Activated B cell treated with CpG ODN at 0.5 μM for 24 hours (primary cell): Measurements from ENCODE around the gene RAPGEF2. TPM values are rescaled to one million over a fixed set of nuclear protein-coding genes. Genes with fewer than 3 reads are reported as not detected.

Source experiments
- ATAC-seq: fragments of 200-7000 bp; cut with Tn5 transposase; one replicate; pipeline ENCODE4 v1.10.0; 2021; ENCODE audit warnings: low read depth, mild to moderate bottlenecking, moderate library complexity
- CTCF ChIA-PET: fragments of 350-600 bp; sonication (Branson Sonifier 250); formaldehyde crosslinking; loops from one replicate; lab custom pipeline; 2021; ENCODE audit warnings: antibody characterized with exemption; lab: Charles Lee
- POLR2A ChIA-PET: fragments of 350-600 bp; sonication (Branson Sonifier 250); formaldehyde crosslinking; loops from one replicate; lab custom pipeline; 2021; ENCODE audit warnings: antibody characterized with exemption; lab: Charles Lee
- DNase-seq: peaks from one replicate; pipeline ENCODE4 v3.0.0; 2022
- H3K27ac Mint-ChIP-seq: one replicate; pipeline ENCODE4 v1.8.0; 2020; ENCODE audit warnings: mixed read lengths
- H3K27me3 Mint-ChIP-seq: one replicate; pipeline ENCODE4 v1.8.0; 2021; ENCODE audit warnings: mixed read lengths
- H3K36me3 Mint-ChIP-seq: one replicate; pipeline ENCODE4 v1.8.0; 2021; ENCODE audit warnings: low read depth, mixed read lengths
- H3K4me1 Mint-ChIP-seq: one replicate; pipeline ENCODE4 v1.8.0; 2021; ENCODE audit warnings: mixed read lengths
- H3K4me3 Mint-ChIP-seq: one replicate; pipeline ENCODE4 v1.8.0; 2020; ENCODE audit warnings: mild to moderate bottlenecking, mixed read lengths
- H3K9me3 Mint-ChIP-seq: one replicate; pipeline ENCODE4 v1.8.0; 2020; ENCODE audit warnings: mixed read lengths
- CTCF ChIP-seq: fragments of 200-600 bp; IDR thresholded peaks from one replicate; pipeline ENCODE4 v1.8.0; 2022; ENCODE audit warnings: antibody characterized with exemption, mild to moderate bottlenecking
- intact Hi-C: fragments of 100-400 bp; cut with micrococcal nuclease; formaldehyde crosslinking; loops from one replicate; pipeline ENCODE4 v1.15.1; 2024
- total RNA-seq: library from RNA; stranded (reverse); gene quantifications from 2 replicates; pipeline ENCODE4 v1.2.3, GENCODE V29; 2022

The RAPGEF2 gene
- total RNA-seq, 1 donor from 2014 or later: 22.9 TPM

DNA sequence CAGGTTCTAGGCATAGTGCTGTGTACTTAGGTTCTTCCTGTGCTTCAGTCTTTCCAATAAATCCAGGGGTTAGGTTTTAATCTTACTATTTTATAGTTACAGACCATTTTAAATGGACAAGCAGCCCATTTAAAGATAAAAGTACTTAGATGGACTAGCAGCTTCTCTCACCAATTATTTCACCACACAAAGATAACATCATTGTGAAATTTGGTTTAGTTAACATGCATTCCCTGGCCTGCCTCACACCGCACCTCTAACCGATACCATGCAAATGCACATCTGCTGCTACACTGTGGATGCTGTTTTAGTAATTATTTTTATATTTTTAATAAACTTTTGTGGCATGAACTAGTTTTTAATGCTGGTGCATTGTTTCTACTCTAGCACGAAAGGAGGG is 252.6 kb downstream of the RAPGEF2 start:
- Mint-ChIP-seq H3K9me3 (no peaks in the 10 kb centered on the region), H3K27ac (no peak overlapping the region), H3K4me3 (no peak overlapping the region), H3K27me3 (no peaks in the 10 kb centered on the region), H3K36me3 (peaks cover 66% of the 10 kb centered on the region), H3K4me1 (no peaks in the 10 kb centered on the region)
- TF ChIP-seq CTCF: no peak
- ChIA-PET CTCF (no interaction called here), POLR2A (no interaction called here)
- no peak for ATAC-seq
- intact Hi-C loops: no loop called here
- no peak for DNase-seq

DNA sequence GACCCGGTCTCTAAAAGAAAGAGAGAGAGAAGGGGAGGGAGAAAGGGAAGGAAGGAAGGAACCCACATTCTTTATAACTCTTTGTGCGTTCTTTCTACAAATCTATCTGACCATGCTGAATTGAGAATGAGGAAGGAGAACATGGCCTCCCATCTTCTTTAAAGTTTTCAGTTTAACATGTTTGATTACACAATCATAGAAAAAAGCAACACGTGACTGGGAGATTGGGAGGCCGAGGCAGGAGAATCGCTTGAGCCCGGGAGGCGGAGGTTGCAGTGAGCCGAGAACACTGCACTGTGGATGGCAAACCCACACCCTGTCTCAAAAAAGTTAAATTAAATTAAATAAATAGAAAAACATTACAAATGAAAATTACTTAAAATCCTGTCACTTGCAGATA is 254.5 kb downstream of the RAPGEF2 start:
- ChIA-PET POLR2A (no interaction called here), CTCF (no interaction called here)
- Mint-ChIP-seq H3K27ac (no peak overlapping the region), H3K4me1 (no peaks in the 10 kb centered on the region), H3K27me3 (no peaks in the 10 kb centered on the region), H3K4me3 (no peak overlapping the region), H3K36me3 (peaks cover 61% of the 10 kb centered on the region), H3K9me3 (no peaks in the 10 kb centered on the region)
- no peak for DNase-seq
- intact Hi-C loops: no loop called here
- no peak for TF ChIP-seq CTCF
- no peak for ATAC-seq

DNA sequence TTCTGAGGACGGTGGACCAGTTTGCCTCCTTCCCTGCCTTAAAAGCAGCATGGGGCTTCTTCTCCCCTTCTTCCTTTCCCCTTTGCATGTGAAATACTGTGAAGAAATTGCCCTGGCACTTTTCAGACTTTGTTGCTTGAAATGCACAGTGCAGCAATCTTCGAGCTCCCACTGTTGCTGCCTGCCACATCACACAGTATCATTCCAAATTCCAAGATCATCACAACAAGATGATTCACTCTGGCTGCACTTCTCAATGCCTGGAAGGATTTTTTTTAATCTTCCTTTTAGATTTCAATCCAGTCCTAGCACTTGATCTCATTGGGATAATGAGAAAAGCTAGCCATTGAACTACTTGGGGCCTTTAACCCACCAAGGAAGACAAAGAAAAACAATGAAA is 255.3 kb downstream of the RAPGEF2 start:
- H3K27me3 Mint-ChIP-seq: no peaks in the 10 kb centered on the region
- no peak for TF ChIP-seq CTCF
- no peaks in the 10 kb centered on the region for H3K4me1 Mint-ChIP-seq
- ChIA-PET POLR2A (interaction anchor here (0.5 kb wide), 1 partner anchor 25 kb away, joined by 3 read pairs; no protein-coding TSS in a partner anchor), CTCF (no interaction called here)
- ATAC-seq: no peak
- peaks cover 52% of the 10 kb centered on the region for H3K36me3 Mint-ChIP-seq
- intact Hi-C loops: no loop called here
- no peaks in the 10 kb centered on the region for H3K9me3 Mint-ChIP-seq
- no peak overlapping the region for H3K4me3 Mint-ChIP-seq
- DNase-seq: no peak
- no peak overlapping the region for H3K27ac Mint-ChIP-seq

GRCh38 chr4:159360549-159360948 is 257.7 kb downstream of the RAPGEF2 start:
- DNase-seq: no peak
- no peaks in the 10 kb centered on the region for H3K27me3 Mint-ChIP-seq
- H3K27ac Mint-ChIP-seq: no peak overlapping the region
- ChIA-PET CTCF (no interaction called here), POLR2A (interaction anchor here (0.5 kb wide), 1 partner anchor 685 kb away, joined by 4 read pairs; no protein-coding TSS in a partner anchor)
- no peak for TF ChIP-seq CTCF
- no peaks in the 10 kb centered on the region for H3K9me3 Mint-ChIP-seq
- intact Hi-C loops: no loop called here
- no peak overlapping the region for H3K4me3 Mint-ChIP-seq
- no peaks in the 10 kb centered on the region for H3K4me1 Mint-ChIP-seq
- peaks cover 33% of the 10 kb centered on the region for H3K36me3 Mint-ChIP-seq
- no peak for ATAC-seq

DNA sequence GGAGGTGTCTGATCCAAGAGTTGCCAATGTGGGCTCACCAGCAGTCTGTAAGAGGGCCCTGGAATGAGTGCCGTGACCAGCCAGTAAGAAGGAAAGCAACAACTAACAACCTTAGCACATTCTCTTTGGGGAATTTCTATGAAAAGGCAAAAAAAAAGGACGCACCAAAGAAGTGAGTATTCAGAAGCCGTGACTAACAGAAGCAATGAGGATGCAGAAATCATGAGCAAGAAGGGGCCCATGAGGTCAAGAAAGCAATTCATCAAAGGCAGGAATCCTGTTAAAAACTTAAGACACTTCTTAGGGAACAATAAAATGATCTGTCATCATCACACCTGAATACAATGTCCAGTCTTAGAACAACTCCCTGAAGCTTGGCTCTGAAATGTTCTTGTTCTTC is 260.5 kb downstream of the RAPGEF2 start:
- no peaks in the 10 kb centered on the region for H3K27me3 Mint-ChIP-seq
- H3K36me3 Mint-ChIP-seq: peaks cover 20% of the 10 kb centered on the region
- no peak for DNase-seq
- H3K4me3 Mint-ChIP-seq: no peak overlapping the region
- ChIA-PET CTCF (no interaction called here), POLR2A (no interaction called here)
- H3K4me1 Mint-ChIP-seq: peaks cover 13% of the 10 kb centered on the region
- H3K9me3 Mint-ChIP-seq: no peaks in the 10 kb centered on the region
- TF ChIP-seq CTCF: no peak
- intact Hi-C loops: no loop called here
- no peak for ATAC-seq
- H3K27ac Mint-ChIP-seq: no peak overlapping the region
